HepG2 (cell line): ENCODE measurements around the gene C16orf89. TPM values are rescaled to one million over a fixed set of nuclear protein-coding genes. Genes with fewer than 3 reads are reported as not detected.

ENCODE experiments used
- KDM2A ChIP-seq: sonication (generic); formaldehyde crosslinking; IDR thresholded peaks from 2 replicates; pipeline ENCODE4 v1.4.0; 2020; ENCODE audit warnings: low read depth, missing genetic modification reagents, borderline replicate concordance
- MIER3 ChIP-seq: IDR thresholded peaks from 2 replicates; pipeline ENCODE4 v1.6.1; 2016; ENCODE audit warnings: missing compliant biosample characterization, borderline replicate concordance
- MXI1 ChIP-seq: IDR thresholded peaks from 3 replicates; pipeline ENCODE4 v1.6.1; 2012; ENCODE audit warnings: low read depth, low read length, inconsistent platforms, borderline replicate concordance
- NFAT5 ChIP-seq: sonication (generic); formaldehyde crosslinking; IDR thresholded peaks from 2 replicates; pipeline ENCODE4 v1.4.0; 2020; ENCODE audit warnings: missing genetic modification reagents
- SP2 ChIP-seq: sonication (generic); formaldehyde crosslinking; IDR thresholded peaks from 2 replicates; pipeline ENCODE4 v1.5.1; 2020; ENCODE audit warnings: mild to moderate bottlenecking, missing genetic modification reagents
- SP5 ChIP-seq: IDR thresholded peaks from 2 replicates; pipeline ENCODE4 v1.6.1; 2016; ENCODE audit warnings: low read depth, borderline replicate concordance
- SPEN ChIP-seq: sonication (generic); formaldehyde crosslinking; IDR thresholded peaks from 2 replicates; pipeline ENCODE4 v1.5.1; 2020; ENCODE audit warnings: low read depth, mild to moderate bottlenecking, missing genetic modification reagents
- ZBTB40 ChIP-seq, 2 experiments: fragments of 450-650 bp in 1 of 2; sonication (generic) in 1 of 2; formaldehyde crosslinking in 1 of 2; IDR thresholded peaks; 2 replicates each; pipeline versions ENCODE4 v1.6.1 to v1.8.0; 2016 to 2022; ENCODE audit warnings: antibody characterized with exemption in 1 of 2, mild to moderate bottlenecking in 1 of 2, missing genetic modification reagents in 1 of 2
- ZNF317 ChIP-seq: sonication (generic); formaldehyde crosslinking; IDR thresholded peaks from 2 replicates; pipeline ENCODE4 v1.5.0; 2020; ENCODE audit warnings: mild to moderate bottlenecking, missing genetic modification reagents
- ZNF770 ChIP-seq: sonication (generic); formaldehyde crosslinking; IDR thresholded peaks from 2 replicates; pipeline ENCODE4 v1.5.0; 2020; ENCODE audit warnings: mild to moderate bottlenecking, missing genetic modification reagents
- polyA plus RNA-seq, 8 experiments: library from polyadenylated mRNA; depleted of rRNA in 3 of 8; stranded (reverse) in 7 of 8; unstranded in 1 of 8; fragments of >200 nt; fragmentation: Illumina TruSeq in 4 of 8; extraction: Trizol in 4 of 8; gene quantifications; 2 replicates each; pipeline versions ENCODE4 v1.2.1 to v1.2.3, GENCODE V29; 2011 to 2016; ENCODE audit warnings: low read depth in 4 of 8, missing spikeins in 1 of 8, mixed read lengths in 1 of 8; ENCODE audit not compliant: insufficient read depth in 1 of 8
- total RNA-seq, 5 experiments: library from RNA; depleted of rRNA; stranded (reverse); fragments of >200 nt; fragmentation: Illumina TruSeq; extraction: Trizol; gene quantifications; 2 replicates each; pipeline ENCODE4 v1.2.3, GENCODE V29; 2016; ENCODE audit warnings: low read depth in 1 of 5

C16orf89 gene
- total and polyA plus RNA-seq, 2 of the 13 experiments (the other 11 are each of a cell fraction or from before 2014, with no cell fraction given) = 1.9 to 3.4 TPM

- TF ChIP-seq ZNF317 = 0 out of 2 replicates have a peak, but pooled peaks have one; percentile 35
- peak; percentile 67 for TF ChIP-seq SP5 (CRISPR knock-in tag)
- TF ChIP-seq SP2 = 0 out of 2 replicates have a peak, but pooled peaks have one; percentile 1
- peak; percentile 27; the same call in 1 of the 2 replicates for TF ChIP-seq NFAT5 (CRISPR knock-in tag)
- peak; percentile 43; the same call in 1 of the 2 replicates for TF ChIP-seq KDM2A (CRISPR knock-in tag)
- TF ChIP-seq ZBTB40 (IDR thresholded peaks at IDR 0.05) = peak; percentile 6; the same call in 1 of the 2 replicates
- TF ChIP-seq ZBTB40 (CRISPR knock-in tag; IDR thresholded peaks at IDR 0.05) = peak; percentile 34; the same call in 1 of the 2 replicates
- TF ChIP-seq MIER3 (CRISPR knock-in tag) = peak; percentile 24; the same call in 1 of the 2 replicates
- peak; percentile 23; the same call in 1 of the 3 replicates for TF ChIP-seq MXI1
- peak; percentile 68 for TF ChIP-seq ZNF770 (CRISPR knock-in tag)
- TF ChIP-seq SPEN (CRISPR knock-in tag) = 0 out of 2 replicates have a peak, but pooled peaks have one; percentile 75
These were observed 32.7 kb upstream of the C16orf89 start (continued) for GRCh38 chr16:5098221-5099159.
